ENCODE data around the gene TRIM34. TPM values are rescaled to one million over a fixed set of nuclear protein-coding genes. Genes with fewer than 3 reads are reported as not detected.

Gene TRIM34
- polyA plus RNA-seq, 1 of the 3 experiments (the other 2 are of a cell fraction), result 3.2 TPM

GRCh38 chr11:5575152-5575551 is 49.6 kb upstream of the TRIM34 start:
- Histone ChIP-seq H3K27ac (ENCODE audit: low read depth in 2 of 2, low read length in 1 of 2) (no peak overlapping the region), H3K79me2 (ENCODE audit: insufficient read depth) (no peaks in the 10 kb centered on the region), H3K9ac (no peak overlapping the region), H3K4me3 (ENCODE audit: low read depth in 2 of 2, low read length in 1 of 2) (no peak overlapping the region), H3K4me1 (ENCODE audit: control insufficient read depth in 1 of 2, insufficient read depth in 2 of 2, low read depth in 1 of 2, low read length in 1 of 2) (no peaks in the 10 kb centered on the region), H4K20me1 (ENCODE audit: insufficient read depth) (no peaks in the 10 kb centered on the region), H3K27me3 (ENCODE audit: insufficient read depth) (peaks cover 16% of the 10 kb centered on the region), H3F3A (replicated peaks; ENCODE audit: insufficient read depth) (no peaks in the 10 kb centered on the region), H3K9me2 (no peaks in the 10 kb centered on the region), H3K9me3 (no peaks in the 10 kb centered on the region), H3K36me3 (replicated peaks in 1 of 2; ENCODE audit: control insufficient read depth in 1 of 2, insufficient read depth in 2 of 2, low read length in 1 of 2) (no peaks in the 10 kb centered on the region), H2AFZ (ENCODE audit: low read depth) (no peak overlapping the region), H3K4me2 (no peak overlapping the region)
- ChIA-PET POLR2A (no interaction called here), CTCF (no interaction called here)
- DNase-seq, result no peak
- TF ChIP-seq, protein P1, sequence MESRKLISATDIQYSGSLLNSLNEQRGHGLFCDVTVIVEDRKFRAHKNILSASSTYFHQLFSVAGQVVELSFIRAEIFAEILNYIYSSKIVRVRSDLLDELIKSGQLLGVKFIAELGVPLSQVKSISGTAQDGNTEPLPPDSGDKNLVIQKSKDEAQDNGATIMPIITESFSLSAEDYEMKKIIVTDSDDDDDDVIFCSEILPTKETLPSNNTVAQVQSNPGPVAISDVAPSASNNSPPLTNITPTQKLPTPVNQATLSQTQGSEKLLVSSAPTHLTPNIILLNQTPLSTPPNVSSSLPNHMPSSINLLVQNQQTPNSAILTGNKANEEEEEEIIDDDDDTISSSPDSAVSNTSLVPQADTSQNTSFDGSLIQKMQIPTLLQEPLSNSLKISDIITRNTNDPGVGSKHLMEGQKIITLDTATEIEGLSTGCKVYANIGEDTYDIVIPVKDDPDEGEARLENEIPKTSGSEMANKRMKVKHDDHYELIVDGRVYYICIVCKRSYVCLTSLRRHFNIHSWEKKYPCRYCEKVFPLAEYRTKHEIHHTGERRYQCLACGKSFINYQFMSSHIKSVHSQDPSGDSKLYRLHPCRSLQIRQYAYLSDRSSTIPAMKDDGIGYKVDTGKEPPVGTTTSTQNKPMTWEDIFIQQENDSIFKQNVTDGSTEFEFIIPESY (IDR thresholded peaks at IDR 0.05; ENCODE audit: borderline replicate concordance, low read depth), result no peak
- TF ChIP-seq CTCF (IDR thresholded peaks at IDR 0.05), result no peak
- TF ChIP-seq SIN3A (IDR thresholded peaks at IDR 0.05; ENCODE audit: borderline replicate concordance, low read depth, low read length), result no peak
- 3% methylated on average over 4 of the region's 4 CpGs for WGBS (ENCODE audit: low lambda C conversion rate)

DNA sequence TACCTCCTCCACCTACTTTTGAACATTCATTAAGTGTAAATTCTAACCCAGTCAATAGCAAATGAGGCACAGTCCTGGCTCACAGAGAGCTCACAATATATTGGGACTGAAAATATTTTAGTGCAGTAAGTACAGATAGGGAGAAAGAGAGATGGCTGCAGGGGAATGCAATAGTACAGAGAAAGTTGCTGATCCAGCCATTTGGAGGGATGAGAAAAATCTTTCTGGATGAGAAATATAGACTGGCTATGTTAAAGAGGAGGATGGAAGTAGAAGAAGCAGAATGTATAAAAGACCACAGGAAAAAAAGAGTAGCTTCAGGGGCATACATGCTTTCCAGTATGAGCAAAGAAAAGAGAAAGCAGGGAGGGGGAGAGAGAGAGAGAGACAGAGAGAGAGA is 47.7 kb upstream of the TRIM34 start:
- no peaks in the 10 kb centered on the region for H3K9me2 ChIP-seq
- H2AFZ ChIP-seq (ENCODE audit: low read depth), result no peak overlapping the region
- no peaks in the 10 kb centered on the region for H3K36me3 ChIP-seq (replicated peaks in 1 of 2; ENCODE audit: control insufficient read depth in 1 of 2, insufficient read depth in 2 of 2, low read length in 1 of 2)
- no peaks in the 10 kb centered on the region for H3K4me1 ChIP-seq (ENCODE audit: control insufficient read depth in 1 of 2, insufficient read depth in 2 of 2, low read depth in 1 of 2, low read length in 1 of 2)
- H3K9me3 ChIP-seq, result no peaks in the 10 kb centered on the region
- no peak overlapping the region for H3K27ac ChIP-seq (ENCODE audit: low read depth in 2 of 2, low read length in 1 of 2)
- H3K4me2 ChIP-seq, result no peak overlapping the region
- no peak overlapping the region for H3K9ac ChIP-seq
- TF ChIP-seq TCF12 (IDR thresholded peaks at IDR 0.05) (no peak), SIN3A (IDR thresholded peaks at IDR 0.05; ENCODE audit: borderline replicate concordance, low read depth, low read length) (no peak), NRF1 (IDR thresholded peaks at IDR 0.05; ENCODE audit: low read depth, low read length) (no peak), RXRA (IDR thresholded peaks at IDR 0.05; ENCODE audit: borderline replicate concordance, low read depth) (no peak), NFIC (IDR thresholded peaks at IDR 0.05; ENCODE audit: borderline replicate concordance) (no peak), TAF1 (IDR thresholded peaks at IDR 0.05; ENCODE audit: borderline replicate concordance, low read depth, low read length) (no peak), GATA2 (CRISPR knock-in tag; IDR thresholded peaks at IDR 0.05) (no peak), CTCF (IDR thresholded peaks at IDR 0.05) (no peak)
- TF ChIP-seq, protein P2, sequence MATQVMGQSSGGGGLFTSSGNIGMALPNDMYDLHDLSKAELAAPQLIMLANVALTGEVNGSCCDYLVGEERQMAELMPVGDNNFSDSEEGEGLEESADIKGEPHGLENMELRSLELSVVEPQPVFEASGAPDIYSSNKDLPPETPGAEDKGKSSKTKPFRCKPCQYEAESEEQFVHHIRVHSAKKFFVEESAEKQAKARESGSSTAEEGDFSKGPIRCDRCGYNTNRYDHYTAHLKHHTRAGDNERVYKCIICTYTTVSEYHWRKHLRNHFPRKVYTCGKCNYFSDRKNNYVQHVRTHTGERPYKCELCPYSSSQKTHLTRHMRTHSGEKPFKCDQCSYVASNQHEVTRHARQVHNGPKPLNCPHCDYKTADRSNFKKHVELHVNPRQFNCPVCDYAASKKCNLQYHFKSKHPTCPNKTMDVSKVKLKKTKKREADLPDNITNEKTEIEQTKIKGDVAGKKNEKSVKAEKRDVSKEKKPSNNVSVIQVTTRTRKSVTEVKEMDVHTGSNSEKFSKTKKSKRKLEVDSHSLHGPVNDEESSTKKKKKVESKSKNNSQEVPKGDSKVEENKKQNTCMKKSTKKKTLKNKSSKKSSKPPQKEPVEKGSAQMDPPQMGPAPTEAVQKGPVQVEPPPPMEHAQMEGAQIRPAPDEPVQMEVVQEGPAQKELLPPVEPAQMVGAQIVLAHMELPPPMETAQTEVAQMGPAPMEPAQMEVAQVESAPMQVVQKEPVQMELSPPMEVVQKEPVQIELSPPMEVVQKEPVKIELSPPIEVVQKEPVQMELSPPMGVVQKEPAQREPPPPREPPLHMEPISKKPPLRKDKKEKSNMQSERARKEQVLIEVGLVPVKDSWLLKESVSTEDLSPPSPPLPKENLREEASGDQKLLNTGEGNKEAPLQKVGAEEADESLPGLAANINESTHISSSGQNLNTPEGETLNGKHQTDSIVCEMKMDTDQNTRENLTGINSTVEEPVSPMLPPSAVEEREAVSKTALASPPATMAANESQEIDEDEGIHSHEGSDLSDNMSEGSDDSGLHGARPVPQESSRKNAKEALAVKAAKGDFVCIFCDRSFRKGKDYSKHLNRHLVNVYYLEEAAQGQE (IDR thresholded peaks at IDR 0.05; ENCODE audit: low read depth, low read length), result no peak
- TF ChIP-seq, protein P1 (IDR thresholded peaks at IDR 0.05; ENCODE audit: borderline replicate concordance, low read depth), result no peak
- DNase-seq, result no peak
- H3F3A ChIP-seq (replicated peaks; ENCODE audit: insufficient read depth), result no peaks in the 10 kb centered on the region
- H3K27me3 ChIP-seq (ENCODE audit: insufficient read depth), result peaks cover 24% of the 10 kb centered on the region
- no peak overlapping the region for H3K4me3 ChIP-seq (ENCODE audit: low read depth in 2 of 2, low read length in 1 of 2)
- no peaks in the 10 kb centered on the region for H3K79me2 ChIP-seq (ENCODE audit: insufficient read depth)
- CTCF ChIA-PET, result no interaction called here
- no peaks in the 10 kb centered on the region for H4K20me1 ChIP-seq (ENCODE audit: insufficient read depth)
- POLR2A ChIA-PET, result no interaction called here
